Tibial artery (tissue), 4 donors: ENCODE data around the gene CENPF.

Source experiments
- DNase-seq, 2 donors: peaks; one replicate each; pipeline ENCODE4 v3.0.0-alpha.2; 2019
- H3K27ac ChIP-seq, 2 donors: fragments of 200-600 bp; sonication (generic) in 1 of 2; 1 replicate in 1 of 2; 2 replicates in 1 of 2; pipeline ENCODE4 v1.5.1; 2018 to 2019; ENCODE audit warnings: mild to moderate bottlenecking in 1 of 2
- H3K27me3 ChIP-seq, 2 donors: fragments of 200-600 bp; sonication (generic) in 1 of 2; one replicate each; pipeline versions ENCODE4 v1.5.1 to v1.6.0; 2016 to 2019
- H3K36me3 ChIP-seq, 3 donors: fragments of 200-600 bp; sonication (generic) in 2 of 3; one replicate each; pipeline ENCODE4 v1.5.1; 2016 to 2019; ENCODE audit warnings: mild to moderate bottlenecking in 2 of 3
- H3K4me1 ChIP-seq, 4 donors: fragments of 200-600 bp; sonication (generic) in 2 of 4; 1 replicate in 3 of 4; 2 replicates in 1 of 4; pipeline ENCODE4 v1.5.1; 2016 to 2019
- H3K4me3 ChIP-seq, 2 donors: fragments of 200-600 bp; sonication (generic) in 1 of 2; 1 replicate in 1 of 2; 2 replicates in 1 of 2; pipeline ENCODE4 v1.5.1; 2018 to 2019; ENCODE audit warnings: mild to moderate bottlenecking in 2 of 2
- H3K9me3 ChIP-seq, 3 donors: fragments of 200-600 bp; sonication (generic) in 1 of 3; one replicate each; pipeline ENCODE4 v1.5.1; 2016 to 2019
- intact Hi-C: fragments of 100-400 bp; cut with DNase I; formaldehyde crosslinking; loops from one replicate; pipeline ENCODE4 v1.15.0; 2023; ENCODE audit warnings: low total_unique reads
- TF ChIP-seq, protein P1 (sequence below), 2 experiments: fragments of 200-600 bp in 1 of 2; fragments of 450-650 bp in 1 of 2; IDR thresholded peaks; one replicate each; pipeline ENCODE4 v1.5.1; 2017 to 2019; ENCODE audit warnings: antibody characterized with exemption in 2 of 2, mild to moderate bottlenecking in 1 of 2, moderate library complexity in 1 of 2

Gene CENPF

GRCh38 chr1:214602764-214603657 is at the start of gene CENPF:
Gene CENPF (plus strand): TSS chr1:214603195. CDS start chr1:214613755, 10,560 bp downstream.
- Histone ChIP-seq H3K36me3 (no peaks in the 10 kb centered on the region), H3K9me3 (no peaks in the 10 kb centered on the region), H3K27ac (no peak within 1 kb of the TSS), H3K4me1 (peaks cover 0 to 14% (median 6%) of the 10 kb centered on the region in 4 donors), H3K27me3 (no peaks in the 10 kb centered on the region), H3K4me3 (peak within 1 kb of the TSS; percentile 55 to 84)
- peak; percentile 96 to 97 for DNase-seq
- intact Hi-C loops, result loop anchor here (10.0 kb wide), 1 partner anchor 348 kb away; no protein-coding TSS in a partner anchor
- TF ChIP-seq, protein P1, sequence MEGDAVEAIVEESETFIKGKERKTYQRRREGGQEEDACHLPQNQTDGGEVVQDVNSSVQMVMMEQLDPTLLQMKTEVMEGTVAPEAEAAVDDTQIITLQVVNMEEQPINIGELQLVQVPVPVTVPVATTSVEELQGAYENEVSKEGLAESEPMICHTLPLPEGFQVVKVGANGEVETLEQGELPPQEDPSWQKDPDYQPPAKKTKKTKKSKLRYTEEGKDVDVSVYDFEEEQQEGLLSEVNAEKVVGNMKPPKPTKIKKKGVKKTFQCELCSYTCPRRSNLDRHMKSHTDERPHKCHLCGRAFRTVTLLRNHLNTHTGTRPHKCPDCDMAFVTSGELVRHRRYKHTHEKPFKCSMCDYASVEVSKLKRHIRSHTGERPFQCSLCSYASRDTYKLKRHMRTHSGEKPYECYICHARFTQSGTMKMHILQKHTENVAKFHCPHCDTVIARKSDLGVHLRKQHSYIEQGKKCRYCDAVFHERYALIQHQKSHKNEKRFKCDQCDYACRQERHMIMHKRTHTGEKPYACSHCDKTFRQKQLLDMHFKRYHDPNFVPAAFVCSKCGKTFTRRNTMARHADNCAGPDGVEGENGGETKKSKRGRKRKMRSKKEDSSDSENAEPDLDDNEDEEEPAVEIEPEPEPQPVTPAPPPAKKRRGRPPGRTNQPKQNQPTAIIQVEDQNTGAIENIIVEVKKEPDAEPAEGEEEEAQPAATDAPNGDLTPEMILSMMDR (IDR thresholded peaks at IDR 0.05), result peak; percentile 4 to 37

DNA sequence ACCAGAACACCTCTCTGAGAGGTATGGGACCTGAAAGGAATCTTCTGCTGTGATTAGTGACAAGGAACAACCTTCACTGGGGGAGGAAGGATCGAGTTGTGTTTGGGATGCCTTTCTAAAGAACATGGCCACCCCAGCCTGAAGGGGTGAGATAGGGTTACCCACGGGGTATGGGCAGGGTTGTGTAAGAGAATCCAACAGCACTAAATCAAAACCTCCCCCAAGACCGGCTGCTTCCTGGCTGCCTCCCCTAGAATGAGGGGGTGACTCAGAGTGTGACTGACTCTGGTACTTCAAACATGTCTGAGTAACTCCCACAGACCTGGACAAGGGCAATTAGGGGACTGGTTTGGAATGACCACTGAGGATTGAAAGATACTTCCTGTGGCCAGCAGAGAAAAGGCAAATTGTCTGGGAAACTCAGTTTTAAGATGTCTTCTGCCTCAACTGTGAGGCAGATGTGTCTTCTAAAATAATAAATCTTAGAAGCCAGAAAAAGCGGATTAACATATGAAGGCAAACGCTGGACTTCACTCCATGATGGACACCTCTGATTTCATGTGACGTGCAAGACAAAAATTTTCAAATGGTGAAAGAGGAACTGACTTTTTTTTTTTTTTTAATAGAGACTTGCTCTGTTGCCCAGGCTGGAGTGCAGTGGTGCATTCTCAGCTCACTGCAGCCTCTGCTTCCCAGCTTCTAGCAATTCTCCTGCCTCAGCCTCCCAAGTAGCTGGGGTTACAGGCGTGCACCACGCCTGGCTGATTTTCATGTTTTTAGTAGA is 44.9 kb upstream of the CENPF start:
- peaks cover 0 to 3% (median 1%) of the 10 kb centered on the region in 4 donors for H3K4me1 ChIP-seq
- no peaks in the 10 kb centered on the region for H3K36me3 ChIP-seq
- H3K27ac ChIP-seq, result no peak overlapping the region
- intact Hi-C loops, result loop anchor here (10.0 kb wide), 1 partner anchor 163 kb away; no protein-coding TSS in a partner anchor
- H3K4me3 ChIP-seq, result no peak overlapping the region
- no peaks in the 10 kb centered on the region for H3K27me3 ChIP-seq
- DNase-seq, result no peak
- TF ChIP-seq, protein P1 (IDR thresholded peaks at IDR 0.05), result no peak
- H3K9me3 ChIP-seq, result no peaks in the 10 kb centered on the region

GRCh38 chr1:214563881-214564280 is 39.1 kb upstream of the CENPF start:
- Histone ChIP-seq H3K27ac (no peak overlapping the region), H3K4me3 (no peak overlapping the region), H3K27me3 (no peaks in the 10 kb centered on the region), H3K36me3 (no peaks in the 10 kb centered on the region), H3K9me3 (no peaks in the 10 kb centered on the region), H3K4me1 (peaks cover 0 to 17% (median 4%) of the 10 kb centered on the region in 4 donors)
- intact Hi-C loops, result no loop called here
- TF ChIP-seq, protein P1 (IDR thresholded peaks at IDR 0.05), result no peak
- no peak for DNase-seq

DNA sequence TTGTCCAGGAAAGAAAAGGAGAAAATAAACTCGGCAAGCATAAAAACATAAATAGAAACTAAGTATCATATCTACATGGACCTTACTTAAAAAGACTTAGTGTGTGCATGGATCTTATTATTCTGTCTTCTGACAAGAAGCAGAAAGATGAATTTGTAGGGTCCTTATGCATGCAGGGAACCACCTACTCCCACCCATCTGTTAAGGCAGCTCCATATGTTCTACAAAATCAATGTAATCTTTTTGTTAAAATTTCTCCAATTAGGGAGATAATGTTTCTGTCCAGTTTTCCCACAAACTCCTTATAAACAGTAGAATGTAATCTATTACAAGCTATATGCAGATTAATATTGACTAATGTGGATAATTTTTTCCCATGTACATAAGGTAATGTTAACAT is 37.7 kb upstream of the CENPF start:
- Histone ChIP-seq H3K27me3 (no peaks in the 10 kb centered on the region), H3K36me3 (no peaks in the 10 kb centered on the region), H3K4me3 (no peak overlapping the region), H3K4me1 (peaks cover 0 to 30% (median 4%) of the 10 kb centered on the region in 4 donors), H3K27ac (no peak overlapping the region), H3K9me3 (no peaks in the 10 kb centered on the region)
- DNase-seq, result no peak
- intact Hi-C loops, result no loop called here
- TF ChIP-seq, protein P1 (IDR thresholded peaks at IDR 0.05), result no peak

GRCh38 chr1:214566158-214567104 is 36.6 kb upstream of the CENPF start:
- TF ChIP-seq, protein P1 (IDR thresholded peaks at IDR 0.05), result no peak
- no peaks in the 10 kb centered on the region for H3K36me3 ChIP-seq
- intact Hi-C loops, result no loop called here
- H3K27ac ChIP-seq, result no peak overlapping the region
- H3K27me3 ChIP-seq, result no peaks in the 10 kb centered on the region
- peaks cover 0 to 37% (median 4%) of the 10 kb centered on the region in 4 donors for H3K4me1 ChIP-seq
- no peak overlapping the region for H3K4me3 ChIP-seq
- no peaks in the 10 kb centered on the region for H3K9me3 ChIP-seq
- DNase-seq, result no peak
